ENCODE measurements around the gene CLUH.
"Not testable (repeated sequence)": the region's sequence is repeated elsewhere in the genome, so short reads cannot be mapped to it uniquely, and the experiment has no call there.

CLUH gene

DNA sequence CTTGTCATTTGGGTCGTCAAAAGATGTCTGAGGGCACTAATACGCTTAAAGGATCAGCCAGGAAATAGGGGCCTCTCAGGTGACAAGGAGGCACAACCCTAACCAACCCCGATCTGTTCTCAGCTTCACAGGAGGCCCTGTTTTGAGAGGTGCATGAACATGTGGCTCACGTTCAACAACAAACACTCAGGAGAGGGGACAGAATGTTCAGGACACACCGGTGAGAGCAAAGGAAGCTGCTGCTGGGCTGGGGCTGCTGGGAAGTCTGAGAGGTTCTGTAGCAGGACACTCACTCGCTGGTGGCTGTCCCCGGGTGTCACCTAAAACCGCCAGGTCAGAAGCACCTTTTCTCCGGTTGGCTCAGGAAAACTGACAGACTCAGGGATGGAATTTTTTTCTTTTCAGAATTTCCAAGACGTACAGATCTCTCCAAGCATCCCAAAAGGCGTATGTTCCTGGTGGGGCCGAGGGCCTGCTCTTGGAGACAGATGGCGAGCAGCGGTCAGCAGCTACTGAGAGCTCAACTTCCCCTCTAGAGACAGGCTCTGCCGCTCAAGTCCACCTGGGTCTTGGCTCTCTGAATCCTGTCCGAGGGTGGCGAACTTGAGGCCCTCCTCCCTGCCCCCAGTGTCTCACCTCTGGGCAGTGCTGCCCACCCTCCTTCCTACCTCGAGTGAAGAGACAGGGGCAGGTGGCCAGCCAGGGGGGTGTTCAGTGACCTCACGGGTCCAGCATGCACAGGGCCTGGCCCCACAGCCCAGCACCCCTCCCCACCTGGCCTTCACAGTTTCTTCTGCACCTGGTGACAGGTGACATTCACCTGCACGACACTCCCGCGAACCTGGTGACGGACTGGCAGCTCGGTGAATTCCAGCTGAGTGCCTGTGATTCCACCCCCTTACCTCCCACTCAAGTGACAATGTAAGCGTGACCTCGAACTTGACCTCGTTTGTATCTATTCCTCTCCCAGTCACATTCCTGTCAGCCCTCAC, 22.9 kb downstream of the CLUH start:
- DNase-seq (ENCODE audit: low read depth in 2 of 2), result no peak

DNA sequence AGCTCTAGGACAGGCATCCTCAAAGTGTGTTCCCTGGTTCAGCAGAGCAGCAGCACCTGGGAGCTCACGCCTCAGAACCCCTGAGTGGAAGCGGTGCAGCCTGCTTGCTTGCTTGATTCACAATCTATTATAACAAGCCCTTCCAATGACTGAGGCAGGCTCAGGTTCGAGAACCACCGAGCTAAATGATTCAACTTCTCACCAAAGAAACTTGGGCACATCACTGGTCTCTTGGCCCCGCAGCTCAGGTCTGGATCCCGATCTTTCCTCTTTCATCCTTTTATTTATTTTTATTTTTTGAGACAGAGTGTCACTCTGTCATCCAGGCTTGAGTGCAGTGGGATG, 24.5 kb downstream of the CLUH start:
- DNase-seq (ENCODE audit: low read depth in 2 of 2), result no peak

DNA sequence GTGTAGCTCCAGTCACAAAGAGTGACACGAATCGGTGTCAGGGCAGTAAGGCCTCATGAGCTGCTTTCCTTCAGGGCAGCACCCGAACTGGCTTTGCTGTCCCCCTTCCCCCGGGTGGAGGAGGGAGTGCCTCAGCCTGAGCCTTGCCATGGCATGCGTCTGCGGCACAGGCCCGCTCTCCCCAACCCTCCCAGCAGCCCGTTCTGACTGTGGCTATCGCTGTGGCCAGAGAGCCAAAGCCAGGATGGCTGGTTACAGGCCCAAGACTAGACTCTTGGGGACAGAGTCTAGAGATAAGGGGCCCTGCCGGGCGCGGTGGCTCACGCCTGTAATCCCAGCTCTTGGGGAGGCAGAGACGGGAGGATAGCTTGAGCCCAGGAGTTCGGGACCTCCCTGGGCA, 25.9 kb downstream of the CLUH start:
- no peak for DNase-seq (ENCODE audit: low read depth in 2 of 2)

DNA sequence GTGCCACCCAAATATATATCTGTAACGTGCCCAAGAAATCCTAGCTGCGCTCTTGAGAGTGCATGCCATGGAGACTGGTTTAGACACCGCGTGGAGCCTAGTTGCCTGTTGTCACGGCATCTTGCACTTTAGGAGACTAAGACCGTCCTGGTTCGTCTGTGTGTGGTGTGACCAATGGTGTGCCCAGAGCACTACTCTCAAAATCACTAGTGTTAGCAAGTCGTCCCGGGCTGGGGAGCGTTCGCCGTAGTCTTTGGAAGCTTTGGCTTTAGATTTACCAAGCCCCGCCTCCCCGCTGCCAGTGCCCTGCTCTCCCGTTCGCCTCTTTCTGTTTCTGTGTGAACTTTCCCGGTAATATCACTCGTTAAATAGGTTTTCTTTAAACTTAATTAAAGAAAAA, 27.0 kb downstream of the CLUH start:
- no peak for DNase-seq (ENCODE audit: low read depth in 2 of 2)

DNA sequence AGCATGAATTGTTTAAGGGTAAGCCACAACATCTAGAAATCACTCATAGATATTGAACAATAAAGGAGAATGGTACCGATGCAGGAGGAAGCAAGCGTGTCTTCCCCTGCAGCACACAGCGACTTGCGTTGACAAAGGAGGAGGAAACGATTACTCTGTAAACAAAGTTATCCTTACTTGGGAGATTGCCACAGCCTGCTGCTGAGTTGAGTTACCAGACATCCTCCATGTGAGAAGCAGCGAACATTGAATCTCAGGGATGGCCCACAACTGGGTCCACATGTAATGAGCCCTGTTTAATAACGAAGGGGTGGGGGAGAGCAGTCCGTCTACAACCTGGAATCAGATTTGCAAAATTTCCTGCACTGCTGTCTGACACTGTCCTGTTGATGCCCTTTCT, 27.7 kb downstream of the CLUH start:
- DNase-seq (ENCODE audit: low read depth in 2 of 2), result no peak

DNA sequence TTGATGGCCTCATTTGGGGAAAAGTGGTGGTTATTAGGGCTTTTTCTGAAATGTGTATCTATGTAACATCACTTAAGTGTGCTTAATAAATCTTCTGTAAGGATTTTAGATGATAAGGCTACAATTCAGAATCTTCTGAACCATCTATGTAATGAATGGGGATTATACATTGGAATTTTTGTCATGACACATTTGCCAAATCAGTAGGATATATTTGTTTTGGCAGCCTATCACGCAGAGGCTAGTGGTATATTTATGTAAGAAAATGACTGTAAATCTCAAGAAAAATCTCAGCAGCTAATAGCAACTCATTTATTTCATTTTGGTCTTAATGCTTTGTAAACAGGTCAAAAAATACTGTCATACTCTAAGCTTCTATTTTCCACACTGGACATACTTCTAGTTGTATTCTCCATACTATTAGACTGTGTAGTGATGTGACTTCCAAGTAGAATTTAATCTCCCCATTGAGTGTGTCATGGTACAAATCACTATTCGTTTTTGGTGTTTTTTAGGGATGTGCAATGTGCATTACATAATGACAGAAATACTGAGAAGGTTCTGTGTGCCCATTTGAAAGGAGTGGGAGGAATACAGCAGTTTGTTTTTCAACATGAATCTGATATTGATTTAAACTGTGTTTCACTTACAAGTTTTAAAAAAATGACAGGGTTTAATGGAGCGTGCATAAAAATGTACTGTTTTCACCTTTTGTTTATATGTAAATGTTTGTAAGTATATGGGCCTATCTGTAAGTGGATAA, 29.2 kb downstream of the CLUH start:
- no peak for DNase-seq (ENCODE audit: low read depth in 2 of 2)

DNA sequence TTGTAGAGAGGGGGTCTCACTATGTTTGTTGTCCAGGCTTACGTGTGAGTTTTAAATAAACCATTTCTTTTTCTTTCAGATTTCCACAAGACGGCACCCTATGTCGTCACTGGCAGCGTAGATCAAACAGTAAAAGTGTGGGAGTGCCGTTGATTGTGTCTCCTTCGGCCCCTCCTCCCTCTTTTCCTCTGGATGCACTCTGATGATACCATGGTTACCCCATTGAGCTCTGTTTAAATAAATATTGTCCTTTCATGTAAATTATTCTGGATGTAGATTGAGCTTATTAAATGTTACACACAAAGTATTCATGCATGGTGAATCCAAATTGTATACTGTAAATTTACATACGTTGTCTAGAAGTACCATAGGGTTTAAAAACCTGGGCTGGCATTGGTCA, 29.9 kb downstream of the CLUH start:
- no peak for DNase-seq (ENCODE audit: low read depth in 2 of 2)

DNA sequence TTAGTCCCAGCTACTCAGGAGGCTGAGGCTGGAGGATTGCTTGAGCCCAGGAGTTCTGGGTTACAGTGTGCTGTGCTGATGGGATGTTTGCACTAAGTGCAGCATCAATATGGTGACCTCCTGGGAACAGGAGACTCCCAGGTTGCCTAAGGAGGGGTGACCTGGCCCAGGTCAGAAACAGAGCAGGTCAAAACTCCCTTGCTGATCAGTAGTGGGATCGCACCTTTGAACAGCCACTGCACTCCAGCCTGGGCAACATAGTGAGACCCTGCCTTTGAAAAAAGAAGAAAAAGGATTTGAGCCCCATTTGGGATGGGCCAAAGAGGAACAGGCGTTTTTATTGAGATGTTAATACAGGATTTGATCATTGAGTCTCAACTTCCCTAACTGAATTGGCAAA, 30.6 kb downstream of the CLUH start:
- no peak for DNase-seq (ENCODE audit: low read depth in 2 of 2)

DNA sequence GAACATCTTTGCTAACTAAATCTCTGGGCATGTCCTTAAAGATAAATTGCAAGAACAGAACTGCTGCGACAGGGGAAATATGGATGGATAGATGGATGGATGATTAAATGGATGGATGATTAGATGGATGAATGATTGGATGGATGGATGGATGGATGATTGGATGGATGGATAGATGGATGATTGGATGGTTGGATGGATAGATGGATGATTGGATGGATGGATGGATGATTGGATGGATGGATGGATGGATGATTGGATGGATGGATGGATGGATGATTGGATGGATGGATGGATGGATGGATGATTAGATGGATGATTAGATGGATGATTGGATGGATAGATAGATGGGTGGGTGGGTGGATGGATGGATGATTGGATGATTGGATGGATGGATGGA, 32.3 kb downstream of the CLUH start:
- not testable (repeated sequence) for DNase-seq (ENCODE audit: low read depth in 2 of 2)

DNA sequence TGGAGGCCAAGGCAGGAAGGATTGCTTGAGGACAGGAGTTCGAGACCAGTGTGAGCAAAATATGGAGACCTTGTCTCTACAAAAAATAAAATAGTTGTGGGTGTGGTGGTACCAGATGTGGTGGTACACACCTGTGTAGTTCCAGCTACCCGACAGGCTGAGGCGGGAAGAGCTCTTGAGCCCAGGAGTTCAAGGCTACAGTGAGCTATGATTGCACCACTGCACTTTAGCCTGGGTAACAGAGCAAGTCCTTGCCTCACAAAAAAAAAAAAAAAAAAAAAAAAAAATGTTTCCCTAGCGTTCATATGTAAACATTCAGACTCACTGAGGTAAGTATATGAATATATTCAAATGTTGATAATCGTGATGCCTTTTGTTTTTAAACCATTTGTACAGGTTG, 39.5 kb downstream of the CLUH start:
- no peak for DNase-seq (ENCODE audit: low read depth in 2 of 2)

DNA sequence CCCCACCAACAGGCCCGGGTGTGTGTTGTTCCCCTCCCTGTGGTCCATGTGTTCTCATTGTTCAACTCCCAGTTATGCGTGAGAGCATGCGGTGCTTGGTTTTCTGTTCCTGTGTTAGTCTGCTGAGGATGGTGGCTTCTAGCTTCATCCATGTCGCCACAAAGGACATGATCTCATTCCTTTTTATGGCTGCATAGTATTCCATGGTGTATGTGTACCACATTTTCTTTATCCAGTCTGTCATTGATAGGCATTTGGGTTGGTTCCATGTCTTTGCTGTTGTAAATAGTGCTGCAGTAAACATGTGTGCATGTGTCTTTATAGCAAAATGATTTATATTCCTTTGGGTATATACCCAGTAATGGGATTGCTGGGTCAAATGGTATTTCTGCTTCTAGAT, 51.2 kb downstream of the CLUH start:
- DNase-seq (ENCODE audit: low read depth in 2 of 2), result not testable (repeated sequence)

DNA sequence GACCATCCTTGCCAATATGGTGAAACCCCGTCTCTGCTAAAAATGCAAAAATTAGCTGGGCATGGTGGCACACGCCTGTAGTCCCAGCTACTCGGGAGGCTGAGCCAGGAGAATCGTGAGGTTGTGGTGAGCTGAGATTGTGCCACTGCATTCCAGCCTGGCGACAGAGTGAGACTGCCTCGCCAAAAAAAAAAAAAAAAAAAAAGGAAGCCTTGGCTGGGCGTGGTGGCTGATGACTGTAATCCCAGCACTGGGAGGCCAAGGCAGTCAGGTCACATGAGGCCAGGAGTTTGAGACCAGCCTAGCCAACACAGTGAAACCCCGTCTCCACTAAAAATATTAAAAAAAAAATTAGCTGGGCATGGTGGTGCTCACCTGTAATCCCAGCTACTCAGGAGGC, 52.2 kb downstream of the CLUH start:
- not testable (repeated sequence) for DNase-seq (ENCODE audit: low read depth in 2 of 2)

DNA sequence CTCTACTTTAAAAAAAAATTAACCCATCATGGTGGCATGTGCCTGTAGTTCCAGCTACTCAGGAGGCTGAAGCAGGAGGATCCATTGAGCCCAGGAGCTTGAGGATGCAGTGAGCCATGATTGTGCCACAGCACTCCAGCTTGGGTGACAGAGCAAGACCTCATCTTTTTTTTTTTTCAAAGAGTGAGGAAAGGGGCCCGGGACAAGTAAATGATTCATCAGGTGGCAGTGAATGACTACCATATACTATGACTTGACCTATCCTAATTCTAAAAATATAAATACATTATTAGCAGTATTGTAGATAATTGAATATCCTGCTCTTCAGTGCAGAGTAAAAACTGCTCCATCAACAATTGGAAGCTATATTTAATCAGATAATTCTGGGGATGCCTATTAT, 55.3 kb downstream of the CLUH start:
- DNase-seq (ENCODE audit: low read depth in 2 of 2), result no peak

DNA sequence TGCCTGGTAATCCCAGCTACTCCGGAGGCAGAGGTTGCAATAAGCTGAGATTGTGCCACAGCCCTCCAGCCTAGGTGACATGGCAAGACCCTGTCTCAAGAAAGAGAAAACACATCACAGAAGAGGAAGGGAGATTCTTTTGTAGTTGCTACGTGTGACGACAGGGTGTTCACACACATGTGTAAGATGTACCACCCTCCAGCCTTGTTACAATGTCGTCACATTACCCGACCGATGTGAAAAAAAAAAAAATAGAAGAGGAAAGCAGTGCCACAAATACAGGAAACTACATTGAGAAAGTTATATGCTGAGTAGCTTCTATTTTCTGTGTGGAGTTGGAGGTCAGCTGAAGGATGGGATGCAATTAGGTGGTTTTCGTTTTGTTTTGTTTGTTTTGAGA, 56.0 kb downstream of the CLUH start:
- DNase-seq (ENCODE audit: low read depth in 2 of 2), result no peak

DNA sequence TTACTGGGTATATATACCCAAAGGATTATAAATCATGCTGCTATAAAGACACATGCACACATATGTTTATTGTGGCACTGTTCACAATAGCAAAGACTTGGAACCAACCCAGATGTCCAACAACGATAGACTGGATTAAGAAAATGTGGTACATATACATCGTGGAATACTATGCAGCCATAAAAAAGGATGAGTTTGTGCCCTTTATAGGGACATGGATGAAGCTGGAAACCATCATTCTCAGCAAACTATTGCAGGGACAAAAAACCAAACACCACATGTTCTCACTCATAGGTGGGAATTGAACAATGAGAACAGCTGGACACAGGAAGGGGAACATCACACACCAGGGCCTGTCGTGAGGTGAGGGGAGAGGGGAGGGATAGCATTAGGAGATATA, 58.7 kb downstream of the CLUH start:
- not testable (repeated sequence) for DNase-seq (ENCODE audit: low read depth in 2 of 2)

DNA sequence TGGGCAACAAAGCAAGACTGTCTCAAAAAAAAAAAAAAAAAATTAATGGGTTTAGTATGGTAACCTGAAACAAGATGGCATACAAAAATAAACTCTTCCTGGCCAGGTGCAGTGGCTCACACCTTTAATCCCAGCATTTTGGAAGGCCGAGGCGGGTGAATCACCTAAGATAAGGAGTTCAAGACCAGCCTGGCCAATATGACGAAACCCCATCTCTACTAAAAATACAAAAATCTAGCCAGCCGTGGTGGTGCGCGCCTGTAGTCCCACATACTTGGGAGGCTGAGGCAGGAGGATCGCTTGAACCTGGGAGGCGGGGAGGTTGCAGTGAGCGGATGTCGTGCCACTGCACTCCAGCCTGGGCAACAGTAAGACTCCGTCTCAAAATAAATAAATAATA, 62.4 kb downstream of the CLUH start:
- no peak for DNase-seq (ENCODE audit: low read depth in 2 of 2)

DNA sequence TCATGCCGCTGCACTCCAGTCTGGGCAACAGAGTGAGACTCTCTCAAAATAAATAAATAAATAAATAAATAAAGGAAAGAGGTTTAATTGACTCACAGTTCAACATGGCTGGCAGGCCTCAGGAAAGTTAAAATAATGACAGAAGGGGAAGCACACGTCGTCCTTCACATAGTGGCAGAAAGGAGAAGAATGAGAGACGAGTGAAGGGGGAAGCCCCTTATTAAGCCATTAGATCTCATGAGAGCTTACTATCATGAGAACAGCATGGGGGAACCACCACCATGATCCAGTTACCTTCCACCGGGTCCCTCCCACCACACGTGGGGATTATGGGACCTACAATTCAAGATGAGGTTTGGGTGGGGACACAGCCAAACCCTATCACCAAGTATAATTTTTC, 63.6 kb downstream of the CLUH start:
- no peak for DNase-seq (ENCODE audit: low read depth in 2 of 2)

DNA sequence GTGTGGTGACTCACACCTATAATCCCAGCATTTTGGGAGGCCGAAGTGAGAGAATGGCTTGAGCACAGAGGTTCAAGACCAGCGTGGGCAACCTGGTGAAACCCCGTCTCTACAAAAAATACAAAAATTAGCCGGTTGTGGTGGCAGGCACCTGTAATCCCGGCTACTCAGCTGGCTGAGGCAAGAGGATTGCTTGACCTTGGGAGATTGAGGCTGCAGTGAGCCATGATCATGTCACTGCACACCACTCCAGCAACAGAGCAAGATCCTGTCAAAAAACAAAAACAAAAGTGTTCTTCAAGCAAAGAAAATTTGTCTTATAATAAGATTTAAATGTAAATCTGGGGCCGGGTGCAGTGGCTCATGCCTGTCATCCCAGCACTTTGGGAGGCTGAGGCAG, 66.6 kb downstream of the CLUH start:
- no peak for DNase-seq (ENCODE audit: low read depth in 2 of 2)
